GM18499 (cell line): ENCODE measurements around the gene FMO5.

Source experiments
- ATAC-seq: cut with Tn5 transposase; IDR thresholded peaks from one replicate; pipeline ENCODE4 v1.9.1; 2021; ENCODE audit warnings: moderate number of reproducible peaks; ENCODE audit not compliant: insufficient read depth, unreplicated experiment

The FMO5 gene

GRCh38 chr1:147225193-147225730 lies at the start of gene FMO5:
FMO5 (minus strand) TSS chr1:147225339; CDS start chr1:147225029, 310 bp downstream.
- ATAC-seq: no peak

- no peak for ATAC-seq
These were observed 48.5 kb upstream of the FMO5 start for GRCh38 chr1:147273409-147274336.

GRCh38 chr1:147272042-147272441 lies 46.9 kb upstream of the FMO5 start:
- no peak for ATAC-seq

GRCh38 chr1:147270721-147271120 lies 45.6 kb upstream of the FMO5 start:
- no peak for ATAC-seq

GRCh38 chr1:147267711-147268110 lies 42.6 kb upstream of the FMO5 start:
- ATAC-seq: no peak

- ATAC-seq: no peak
These were observed 41.2 kb upstream of the FMO5 start for GRCh38 chr1:147266381-147266780.

GRCh38 chr1:147264158-147264768 lies 39.1 kb upstream of the FMO5 start:
- ATAC-seq: no peak

- no peak for ATAC-seq
These were observed 35.8 kb upstream of the FMO5 start for GRCh38 chr1:147260956-147261355.

GRCh38 chr1:147252540-147252939 lies 27.4 kb upstream of the FMO5 start:
- no peak for ATAC-seq

GRCh38 chr1:147247656-147248238 lies 22.6 kb upstream of the FMO5 start:
- no peak for ATAC-seq

- no peak for ATAC-seq
These were observed 21.9 kb upstream of the FMO5 start for GRCh38 chr1:147246910-147247655.

- no peak for ATAC-seq
These were observed 21.0 kb upstream of the FMO5 start for GRCh38 chr1:147246044-147246690.

- ATAC-seq: no peak
These were observed 20.5 kb upstream of the FMO5 start for GRCh38 chr1:147245586-147246021.

- ATAC-seq: no peak
These were observed 20.0 kb upstream of the FMO5 start for GRCh38 chr1:147245129-147245528.

- no peak for ATAC-seq
These were observed 18.7 kb upstream of the FMO5 start for GRCh38 chr1:147243841-147244240.

GRCh38 chr1:147243228-147243685 lies 18.1 kb upstream of the FMO5 start:
- ATAC-seq: peak; percentile 12

GRCh38 chr1:147242449-147243227 lies 17.5 kb upstream of the FMO5 start, which contains the start of gene CHD1L:
CHD1L (plus strand) TSS chr1:147242684; CDS start chr1:147242704, 20 bp downstream.
- peak; percentile 67 for ATAC-seq

- ATAC-seq: no peak
These were observed 16.9 kb upstream of the FMO5 start for GRCh38 chr1:147241934-147242448.
